ENCODE data around the gene KIAA0408. TPM values are rescaled to one million over a fixed set of nuclear protein-coding genes. Genes with fewer than 3 reads are reported as not detected.

The KIAA0408 gene
- total and polyA plus RNA-seq, 7 donors: 0.46 to 103 (median 27.3) TPM

- no peak for DNase-seq
- peaks cover 0 to 42% (median 30%) of the 10 kb centered on the region in 4 donors for H3K4me1 ChIP-seq
- TF ChIP-seq CTCF (IDR thresholded peaks at IDR 0.05) (no peak), EP300 (IDR thresholded peaks at IDR 0.05) (no peak), POLR2A (IDR thresholded peaks at IDR 0.05) (no peak), POLR2AphosphoS5 (IDR thresholded peaks at IDR 0.05) (no peak)
- H3K9me3 ChIP-seq: no peaks in the 10 kb centered on the region
- no peaks in the 10 kb centered on the region for H3K27me3 ChIP-seq
- intact Hi-C loops (cut with DNase I): no loop called here
- H3K36me3 ChIP-seq: no peaks in the 10 kb centered on the region
- no peak overlapping the region for H3K27ac ChIP-seq
- H3K4me3 ChIP-seq: no peak overlapping the region
- 89 to 91% methylated on average over 5 of the region's 5 CpGs for WGBS, 2 donors
These were observed 7.2 kb upstream of the KIAA0408 start for GRCh38 chr6:127466416-127466815.

- intact Hi-C loops (cut with DNase I): loop anchor here (1.0 to 2.0 kb wide), 2 partner anchors 75 to 122 kb away; partner anchors contain the start of gene ECHDC1
- H3K9me3 ChIP-seq: no peaks in the 10 kb centered on the region
- WGBS, 2 donors: 39 to 51% methylated on average over 3 of the region's 3 CpGs
- TF ChIP-seq CTCF (IDR thresholded peaks at IDR 0.05) (peak; percentile 39 to 83 (median 66)), POLR2A (IDR thresholded peaks at IDR 0.05) (no peak)
- DNase-seq: peak; percentile 88
- no peak overlapping the region for H3K4me3 ChIP-seq
- H3K27ac ChIP-seq: peak overlapping the region; percentile 58 to 77 (median 72)
- H3K27me3 ChIP-seq: no peaks in the 10 kb centered on the region
- peaks cover 0 to 52% (median 33%) of the 10 kb centered on the region in 4 donors for H3K4me1 ChIP-seq
- no peaks in the 10 kb centered on the region for H3K36me3 ChIP-seq
These were observed 5.8 kb upstream of the KIAA0408 start for GRCh38 chr6:127464881-127465459.

GRCh38 chr6:127464161-127464880, 5.1 kb upstream of the KIAA0408 start:
- no peaks in the 10 kb centered on the region for H3K9me3 ChIP-seq
- intact Hi-C loops (cut with DNase I): loop anchor here (2.0 kb wide), 1 partner anchor 122 kb away; the partner anchor contains the start of gene ECHDC1
- H3K4me3 ChIP-seq: no peak overlapping the region
- TF ChIP-seq CTCF (IDR thresholded peaks at IDR 0.05): no peak
- TF ChIP-seq POLR2AphosphoS5 (IDR thresholded peaks at IDR 0.05): no peak
- TF ChIP-seq POLR2A (IDR thresholded peaks at IDR 0.05): no peak
- no peak for TF ChIP-seq EP300 (IDR thresholded peaks at IDR 0.05)
- no peak for DNase-seq
- 57 to 59% methylated on average over 6 of the region's 6 CpGs for WGBS, 2 donors
- no peaks in the 10 kb centered on the region for H3K27me3 ChIP-seq
- peak overlapping the region; percentile 58 to 77 (median 72) for H3K27ac ChIP-seq
- peaks cover 0 to 58% (median 38%) of the 10 kb centered on the region in 4 donors for H3K4me1 ChIP-seq
- H3K36me3 ChIP-seq: no peaks in the 10 kb centered on the region

- 55 to 70% methylated on average over 5 of the region's 5 CpGs for WGBS, 2 donors
- Histone ChIP-seq H3K27me3 (no peaks in the 10 kb centered on the region), H3K9me3 (no peaks in the 10 kb centered on the region), H3K27ac (peak overlapping the region; percentile 58 to 77 (median 72)), H3K4me1 (peaks cover 0 to 52% (median 35%) of the 10 kb centered on the region in 4 donors), H3K4me3 (no peak overlapping the region), H3K36me3 (no peaks in the 10 kb centered on the region)
- intact Hi-C loops (cut with DNase I): loop anchor here (2.0 kb wide), 1 partner anchor 160 kb away; no protein-coding TSS in a partner anchor
- DNase-seq: no peak
- TF ChIP-seq CTCF (IDR thresholded peaks at IDR 0.05): no peak
- peak in 2 of 4 donors; percentile 12 to 60 for TF ChIP-seq POLR2AphosphoS5 (IDR thresholded peaks at IDR 0.05)
- peak in 1 of 4 donors; percentile 27 for TF ChIP-seq EP300 (IDR thresholded peaks at IDR 0.05)
- no peak for TF ChIP-seq POLR2A (IDR thresholded peaks at IDR 0.05)
These were observed 3.9 kb upstream of the KIAA0408 start for GRCh38 chr6:127463056-127463455.

All from sigmoid colon (tissue), 7 donors.